DND-41 (cell line): ENCODE measurements around the gene DNAJC6.

ENCODE experiments used
- ATAC-seq: fragments of 200-7000 bp; cut with Tn5 transposase; 3 replicates; pipeline ENCODE4 v1.9.1; 2021; ENCODE audit warnings: low read depth; ENCODE audit not compliant: insufficient read depth
- DNase-seq: peaks from one replicate; pipeline ENCODE4 v3.0.0-alpha.2; 2020
- H2AFZ ChIP-seq: 2 replicates; pipeline ENCODE4 v1.6.0; 2012; ENCODE audit warnings: low read depth, low read length
- H3K27ac ChIP-seq: 2 replicates; pipeline ENCODE4 v1.5.1; 2012; ENCODE audit warnings: low read length, inconsistent platforms
- H3K27me3 ChIP-seq: fragments of 200-600 bp; sonication (generic); 2 replicates; pipeline ENCODE4 v1.6.0; 2012; ENCODE audit warnings: low read length, mild to moderate bottlenecking, inconsistent platforms; ENCODE audit not compliant: insufficient read depth, poor library complexity
- H3K36me3 ChIP-seq: 2 replicates; pipeline ENCODE4 v1.5.1; 2012; ENCODE audit warnings: low read length, inconsistent platforms; ENCODE audit not compliant: insufficient read depth
- H3K4me1 ChIP-seq: 2 replicates; pipeline ENCODE4 v1.5.1; 2012; ENCODE audit warnings: mild to moderate bottlenecking, low read length; ENCODE audit not compliant: insufficient read depth
- H3K4me2 ChIP-seq: 2 replicates; pipeline ENCODE4 v1.6.0; 2012; ENCODE audit warnings: mild to moderate bottlenecking, moderate library complexity, low read length, inconsistent platforms; ENCODE audit not compliant: insufficient read depth
- H3K4me3 ChIP-seq, 2 experiments: fragments of 200-600 bp in 1 of 2; shearing (Covaris generic) in 1 of 2; 2 replicates each; pipeline ENCODE4 v1.5.1; 2012 to 2016; ENCODE audit warnings: inconsistent platforms in 2 of 2, low read length in 2 of 2, mild to moderate bottlenecking in 2 of 2, low read depth in 1 of 2, moderate library complexity in 1 of 2
- H3K79me2 ChIP-seq: 2 replicates; pipeline ENCODE4 v1.6.0; 2012; ENCODE audit warnings: low read length, inconsistent platforms; ENCODE audit not compliant: insufficient read depth
- H3K9ac ChIP-seq: 2 replicates; pipeline ENCODE4 v1.6.0; 2012; ENCODE audit warnings: low read depth, mild to moderate bottlenecking, inconsistent platforms, low read length, moderate library complexity
- H3K9me3 ChIP-seq: 2 replicates; pipeline ENCODE4 v1.5.1; 2012; ENCODE audit warnings: low read length, moderate library complexity, mild to moderate bottlenecking, inconsistent platforms; ENCODE audit not compliant: insufficient read depth, severe bottlenecking
- H4K20me1 ChIP-seq: 2 replicates; pipeline ENCODE4 v1.6.0; 2012; ENCODE audit warnings: low read length; ENCODE audit not compliant: insufficient read depth
- EZH2 ChIP-seq: IDR thresholded peaks from 3 replicates; pipeline ENCODE4 v1.6.1; 2012; ENCODE audit warnings: borderline replicate concordance, low read depth, mild to moderate bottlenecking, moderate library complexity, low read length, inconsistent platforms; ENCODE audit not compliant: severe bottlenecking
- TF ChIP-seq, protein P1 (sequence below): IDR thresholded peaks from 2 replicates; pipeline ENCODE4 v1.5.1; 2012; ENCODE audit warnings: borderline replicate concordance, low read length, moderate library complexity, mild to moderate bottlenecking; ENCODE audit not compliant: poor library complexity, severe bottlenecking; ENCODE audit errors: extremely low read depth

Gene DNAJC6

DNA sequence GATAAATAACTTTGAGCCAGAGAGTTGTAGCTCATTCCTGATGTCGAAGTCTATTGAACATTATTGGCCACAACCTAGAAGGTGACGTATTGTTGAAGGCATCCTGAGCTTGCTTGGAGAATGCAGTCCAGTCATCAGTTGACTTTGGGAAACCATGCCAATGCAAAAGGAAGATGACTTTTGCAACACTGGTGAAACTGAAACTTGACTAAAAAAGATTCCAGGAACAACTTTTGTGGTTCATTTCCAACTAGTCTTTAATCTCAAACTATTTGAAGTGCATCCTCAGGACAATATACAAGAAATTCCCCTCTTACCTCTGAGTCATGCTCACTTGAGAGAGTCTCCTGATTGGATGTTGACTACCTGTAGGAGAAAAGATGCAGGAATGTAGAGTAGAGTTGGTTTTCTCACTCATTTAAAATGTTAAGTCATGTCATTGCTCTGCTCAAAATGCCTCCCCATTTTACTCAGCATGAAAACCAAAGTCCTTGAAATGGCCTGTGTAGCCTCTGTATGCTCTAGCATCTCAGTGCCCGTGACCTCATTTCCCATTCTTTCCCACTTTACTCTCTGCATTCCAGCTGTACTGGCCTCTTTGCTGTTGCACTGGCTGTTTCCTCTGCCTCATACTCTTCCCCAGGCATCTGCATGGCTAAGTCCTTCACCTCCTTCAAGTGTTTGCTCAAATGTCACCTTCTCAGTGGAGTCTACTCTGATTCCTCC is 86.7 kb downstream of the DNAJC6 start:
- no peak for DNase-seq
- Histone ChIP-seq H3K27ac (no peak overlapping the region), H4K20me1 (no peaks in the 10 kb centered on the region), H3K4me2 (no peak overlapping the region), H3K36me3 (peaks cover 21% of the 10 kb centered on the region; the same call in 1 of the 2 replicates), H3K79me2 (no peaks in the 10 kb centered on the region), H2AFZ (no peak overlapping the region), H3K9ac (no peak overlapping the region), H3K4me1 (no peaks in the 10 kb centered on the region), H3K4me3 (no peak overlapping the region), H3K9me3 (no peaks in the 10 kb centered on the region), H3K27me3 (no peaks in the 10 kb centered on the region)
- ATAC-seq = no peak
- TF ChIP-seq, protein P1, sequence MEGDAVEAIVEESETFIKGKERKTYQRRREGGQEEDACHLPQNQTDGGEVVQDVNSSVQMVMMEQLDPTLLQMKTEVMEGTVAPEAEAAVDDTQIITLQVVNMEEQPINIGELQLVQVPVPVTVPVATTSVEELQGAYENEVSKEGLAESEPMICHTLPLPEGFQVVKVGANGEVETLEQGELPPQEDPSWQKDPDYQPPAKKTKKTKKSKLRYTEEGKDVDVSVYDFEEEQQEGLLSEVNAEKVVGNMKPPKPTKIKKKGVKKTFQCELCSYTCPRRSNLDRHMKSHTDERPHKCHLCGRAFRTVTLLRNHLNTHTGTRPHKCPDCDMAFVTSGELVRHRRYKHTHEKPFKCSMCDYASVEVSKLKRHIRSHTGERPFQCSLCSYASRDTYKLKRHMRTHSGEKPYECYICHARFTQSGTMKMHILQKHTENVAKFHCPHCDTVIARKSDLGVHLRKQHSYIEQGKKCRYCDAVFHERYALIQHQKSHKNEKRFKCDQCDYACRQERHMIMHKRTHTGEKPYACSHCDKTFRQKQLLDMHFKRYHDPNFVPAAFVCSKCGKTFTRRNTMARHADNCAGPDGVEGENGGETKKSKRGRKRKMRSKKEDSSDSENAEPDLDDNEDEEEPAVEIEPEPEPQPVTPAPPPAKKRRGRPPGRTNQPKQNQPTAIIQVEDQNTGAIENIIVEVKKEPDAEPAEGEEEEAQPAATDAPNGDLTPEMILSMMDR = no peak

DNA sequence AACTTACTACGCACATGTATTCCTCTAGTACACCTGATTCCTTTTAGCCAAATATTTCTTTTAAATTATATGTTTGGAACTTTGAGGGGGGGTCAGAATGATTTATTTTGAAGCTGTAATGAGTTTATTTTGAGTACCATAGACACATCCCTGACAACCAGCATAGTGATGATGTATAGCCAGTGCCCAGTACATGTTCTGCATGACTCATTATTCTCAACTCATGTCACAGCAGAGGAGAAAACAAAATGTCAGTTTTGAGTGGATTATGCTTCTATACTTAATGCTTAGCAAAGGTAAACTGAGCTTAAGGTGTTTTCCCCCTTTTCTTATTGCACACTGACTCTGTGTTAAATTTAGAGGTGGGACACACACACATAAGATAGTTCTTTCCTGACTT is 88.7 kb downstream of the DNAJC6 start:
- Histone ChIP-seq H3K27me3 (no peaks in the 10 kb centered on the region), H3K4me3 (no peak overlapping the region), H2AFZ (no peak overlapping the region), H3K36me3 (peaks cover 15% of the 10 kb centered on the region; the same call in 1 of the 2 replicates), H3K4me1 (no peaks in the 10 kb centered on the region), H3K27ac (no peak overlapping the region), H3K9me3 (no peaks in the 10 kb centered on the region), H3K4me2 (no peak overlapping the region), H4K20me1 (no peaks in the 10 kb centered on the region), H3K9ac (no peak overlapping the region), H3K79me2 (no peaks in the 10 kb centered on the region)
- ATAC-seq (no peak), DNase-seq (no peak)
- no peak for TF ChIP-seq EZH2
- TF ChIP-seq, protein P1 = no peak

DNA sequence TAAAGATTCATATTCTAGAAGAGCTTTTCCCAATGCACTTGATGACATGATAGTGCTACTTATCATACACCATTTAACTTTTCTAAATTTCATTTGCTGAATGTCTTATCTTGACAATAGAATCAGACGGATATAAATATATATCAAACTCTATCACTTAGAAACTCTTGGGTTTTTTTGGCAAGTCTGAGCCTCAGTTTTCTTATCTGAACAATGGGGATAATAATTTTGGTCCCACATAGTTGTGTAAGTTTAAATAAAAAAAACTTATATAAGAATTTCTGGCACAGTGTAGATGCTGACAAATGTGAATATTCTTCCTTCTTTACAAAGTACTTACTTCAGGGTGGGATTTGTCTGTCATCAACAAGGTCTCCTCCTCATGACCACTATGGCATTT is 89.7 kb downstream of the DNAJC6 start:
- TF ChIP-seq EZH2 = no peak
- TF ChIP-seq, protein P1 = no peak
- H2AFZ ChIP-seq = no peak overlapping the region
- no peak overlapping the region for H3K9ac ChIP-seq

DNA sequence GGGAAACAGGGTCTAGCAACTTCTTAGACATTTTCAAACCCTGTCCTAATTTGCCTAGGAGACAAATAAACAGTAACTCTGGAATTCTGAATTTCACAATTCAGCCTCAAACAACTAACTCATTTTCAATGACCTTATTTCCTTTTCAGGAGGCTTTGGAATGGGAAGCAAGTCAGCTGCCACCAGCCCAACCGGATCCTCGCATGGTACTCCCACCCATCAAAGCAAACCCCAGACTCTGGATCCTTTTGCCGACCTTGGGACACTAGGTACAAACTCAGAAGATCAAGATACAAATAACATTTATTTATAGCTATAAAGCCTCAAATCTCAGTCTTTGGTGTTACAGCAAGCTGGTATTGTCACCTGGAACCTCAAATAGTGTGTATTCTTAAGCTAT is 92.3 kb downstream of the DNAJC6 start:
- ATAC-seq (no peak), DNase-seq (no peak)
- Histone ChIP-seq H3K36me3 (peaks cover 5% of the 10 kb centered on the region; the same call in 1 of the 2 replicates), H3K9ac (no peak overlapping the region), H3K27ac (no peak overlapping the region), H4K20me1 (no peaks in the 10 kb centered on the region), H2AFZ (no peak overlapping the region), H3K4me3 (no peak overlapping the region), H3K4me1 (no peaks in the 10 kb centered on the region), H3K27me3 (no peaks in the 10 kb centered on the region), H3K4me2 (no peak overlapping the region), H3K9me3 (no peaks in the 10 kb centered on the region), H3K79me2 (no peaks in the 10 kb centered on the region)
- TF ChIP-seq EZH2 = no peak
- TF ChIP-seq, protein P1 = no peak

More for the DNA sequence above, 89.7 kb downstream of the DNAJC6 start:
- Histone ChIP-seq H3K27ac (no peak overlapping the region), H3K4me1 (no peaks in the 10 kb centered on the region), H3K36me3 (peaks cover 10% of the 10 kb centered on the region; the same call in 1 of the 2 replicates), H4K20me1 (no peaks in the 10 kb centered on the region), H3K4me2 (no peak overlapping the region), H3K9me3 (no peaks in the 10 kb centered on the region), H3K79me2 (no peaks in the 10 kb centered on the region), H3K4me3 (no peak overlapping the region), H3K27me3 (no peaks in the 10 kb centered on the region)
- DNase-seq (no peak), ATAC-seq (no peak)
